ENCODE measurements around the gene IKZF4. TPM values are rescaled to one million over a fixed set of nuclear protein-coding genes. Genes with fewer than 3 reads are reported as not detected.
A peak's percentile ranks its signal among the peaks of the same experiment; 100 is the strongest.

The IKZF4 gene
- total and polyA plus RNA-seq, 2 of the 8 experiments (the other 6 are each of a cell fraction or from before 2014, with no cell fraction given): 8.0 to 13.3 TPM

DNA sequence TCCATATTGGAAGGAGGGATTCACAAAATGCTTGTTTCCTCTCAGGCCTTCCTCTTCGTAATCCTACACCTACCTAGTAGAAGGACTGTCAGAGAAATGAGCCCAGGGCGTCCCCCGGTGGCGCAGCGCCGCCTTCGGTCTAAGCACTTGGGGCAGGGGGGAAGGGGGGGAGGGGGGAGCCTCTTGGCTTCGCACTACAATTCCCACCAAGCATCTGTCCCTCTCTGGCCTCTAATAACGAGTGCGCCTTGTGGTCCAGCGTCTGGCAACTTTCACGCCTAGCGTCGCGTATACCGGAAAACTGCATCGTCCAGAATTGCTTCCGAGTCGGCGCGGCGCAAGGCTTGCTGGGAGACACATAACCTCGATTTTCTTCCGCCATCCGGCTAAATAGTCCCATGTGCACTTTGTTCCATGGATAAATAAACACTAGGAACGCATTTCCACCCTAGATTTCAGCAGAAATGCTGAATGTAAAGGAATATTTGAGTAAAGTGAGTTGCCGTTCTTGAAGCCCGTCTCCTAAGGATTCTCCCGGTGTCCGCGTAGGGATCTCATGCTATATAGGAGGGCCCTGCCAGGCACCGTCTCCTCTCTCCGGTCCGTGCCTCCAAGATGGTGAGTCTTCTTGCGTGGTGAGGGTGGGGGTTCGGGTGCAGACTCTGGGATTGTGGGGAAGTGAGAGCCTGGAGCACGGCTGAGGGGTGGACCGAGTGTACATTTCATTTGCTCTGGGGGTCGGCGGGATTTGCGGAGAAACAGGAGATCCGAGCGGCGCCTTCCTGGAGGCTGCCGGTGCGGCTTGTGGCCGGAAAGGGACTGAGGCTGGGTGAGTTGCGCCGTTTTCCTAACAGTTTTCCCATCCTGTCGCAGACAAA lies 20.9 kb downstream of the IKZF4 start, which contains the start of gene RPS26 (continued):
- TF ChIP-seq, protein P1, sequence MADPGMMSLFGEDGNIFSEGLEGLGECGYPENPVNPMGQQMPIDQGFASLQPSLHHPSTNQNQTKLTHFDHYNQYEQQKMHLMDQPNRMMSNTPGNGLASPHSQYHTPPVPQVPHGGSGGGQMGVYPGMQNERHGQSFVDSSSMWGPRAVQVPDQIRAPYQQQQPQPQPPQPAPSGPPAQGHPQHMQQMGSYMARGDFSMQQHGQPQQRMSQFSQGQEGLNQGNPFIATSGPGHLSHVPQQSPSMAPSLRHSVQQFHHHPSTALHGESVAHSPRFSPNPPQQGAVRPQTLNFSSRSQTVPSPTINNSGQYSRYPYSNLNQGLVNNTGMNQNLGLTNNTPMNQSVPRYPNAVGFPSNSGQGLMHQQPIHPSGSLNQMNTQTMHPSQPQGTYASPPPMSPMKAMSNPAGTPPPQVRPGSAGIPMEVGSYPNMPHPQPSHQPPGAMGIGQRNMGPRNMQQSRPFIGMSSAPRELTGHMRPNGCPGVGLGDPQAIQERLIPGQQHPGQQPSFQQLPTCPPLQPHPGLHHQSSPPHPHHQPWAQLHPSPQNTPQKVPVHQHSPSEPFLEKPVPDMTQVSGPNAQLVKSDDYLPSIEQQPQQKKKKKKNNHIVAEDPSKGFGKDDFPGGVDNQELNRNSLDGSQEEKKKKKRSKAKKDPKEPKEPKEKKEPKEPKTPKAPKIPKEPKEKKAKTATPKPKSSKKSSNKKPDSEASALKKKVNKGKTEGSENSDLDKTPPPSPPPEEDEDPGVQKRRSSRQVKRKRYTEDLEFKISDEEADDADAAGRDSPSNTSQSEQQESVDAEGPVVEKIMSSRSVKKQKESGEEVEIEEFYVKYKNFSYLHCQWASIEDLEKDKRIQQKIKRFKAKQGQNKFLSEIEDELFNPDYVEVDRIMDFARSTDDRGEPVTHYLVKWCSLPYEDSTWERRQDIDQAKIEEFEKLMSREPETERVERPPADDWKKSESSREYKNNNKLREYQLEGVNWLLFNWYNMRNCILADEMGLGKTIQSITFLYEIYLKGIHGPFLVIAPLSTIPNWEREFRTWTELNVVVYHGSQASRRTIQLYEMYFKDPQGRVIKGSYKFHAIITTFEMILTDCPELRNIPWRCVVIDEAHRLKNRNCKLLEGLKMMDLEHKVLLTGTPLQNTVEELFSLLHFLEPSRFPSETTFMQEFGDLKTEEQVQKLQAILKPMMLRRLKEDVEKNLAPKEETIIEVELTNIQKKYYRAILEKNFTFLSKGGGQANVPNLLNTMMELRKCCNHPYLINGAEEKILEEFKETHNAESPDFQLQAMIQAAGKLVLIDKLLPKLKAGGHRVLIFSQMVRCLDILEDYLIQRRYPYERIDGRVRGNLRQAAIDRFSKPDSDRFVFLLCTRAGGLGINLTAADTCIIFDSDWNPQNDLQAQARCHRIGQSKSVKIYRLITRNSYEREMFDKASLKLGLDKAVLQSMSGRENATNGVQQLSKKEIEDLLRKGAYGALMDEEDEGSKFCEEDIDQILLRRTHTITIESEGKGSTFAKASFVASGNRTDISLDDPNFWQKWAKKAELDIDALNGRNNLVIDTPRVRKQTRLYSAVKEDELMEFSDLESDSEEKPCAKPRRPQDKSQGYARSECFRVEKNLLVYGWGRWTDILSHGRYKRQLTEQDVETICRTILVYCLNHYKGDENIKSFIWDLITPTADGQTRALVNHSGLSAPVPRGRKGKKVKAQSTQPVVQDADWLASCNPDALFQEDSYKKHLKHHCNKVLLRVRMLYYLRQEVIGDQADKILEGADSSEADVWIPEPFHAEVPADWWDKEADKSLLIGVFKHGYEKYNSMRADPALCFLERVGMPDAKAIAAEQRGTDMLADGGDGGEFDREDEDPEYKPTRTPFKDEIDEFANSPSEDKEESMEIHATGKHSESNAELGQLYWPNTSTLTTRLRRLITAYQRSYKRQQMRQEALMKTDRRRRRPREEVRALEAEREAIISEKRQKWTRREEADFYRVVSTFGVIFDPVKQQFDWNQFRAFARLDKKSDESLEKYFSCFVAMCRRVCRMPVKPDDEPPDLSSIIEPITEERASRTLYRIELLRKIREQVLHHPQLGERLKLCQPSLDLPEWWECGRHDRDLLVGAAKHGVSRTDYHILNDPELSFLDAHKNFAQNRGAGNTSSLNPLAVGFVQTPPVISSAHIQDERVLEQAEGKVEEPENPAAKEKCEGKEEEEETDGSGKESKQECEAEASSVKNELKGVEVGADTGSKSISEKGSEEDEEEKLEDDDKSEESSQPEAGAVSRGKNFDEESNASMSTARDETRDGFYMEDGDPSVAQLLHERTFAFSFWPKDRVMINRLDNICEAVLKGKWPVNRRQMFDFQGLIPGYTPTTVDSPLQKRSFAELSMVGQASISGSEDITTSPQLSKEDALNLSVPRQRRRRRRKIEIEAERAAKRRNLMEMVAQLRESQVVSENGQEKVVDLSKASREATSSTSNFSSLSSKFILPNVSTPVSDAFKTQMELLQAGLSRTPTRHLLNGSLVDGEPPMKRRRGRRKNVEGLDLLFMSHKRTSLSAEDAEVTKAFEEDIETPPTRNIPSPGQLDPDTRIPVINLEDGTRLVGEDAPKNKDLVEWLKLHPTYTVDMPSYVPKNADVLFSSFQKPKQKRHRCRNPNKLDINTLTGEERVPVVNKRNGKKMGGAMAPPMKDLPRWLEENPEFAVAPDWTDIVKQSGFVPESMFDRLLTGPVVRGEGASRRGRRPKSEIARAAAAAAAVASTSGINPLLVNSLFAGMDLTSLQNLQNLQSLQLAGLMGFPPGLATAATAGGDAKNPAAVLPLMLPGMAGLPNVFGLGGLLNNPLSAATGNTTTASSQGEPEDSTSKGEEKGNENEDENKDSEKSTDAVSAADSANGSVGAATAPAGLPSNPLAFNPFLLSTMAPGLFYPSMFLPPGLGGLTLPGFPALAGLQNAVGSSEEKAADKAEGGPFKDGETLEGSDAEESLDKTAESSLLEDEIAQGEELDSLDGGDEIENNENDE (IDR thresholded peaks at IDR 0.05; ENCODE audit: insufficient replicate concordance, low read length): no peak
- no peak for TF ChIP-seq CEBPB (IDR thresholded peaks at IDR 0.05; ENCODE audit: low read depth, low read length)
- peak; percentile 98 for TF ChIP-seq TBP (IDR thresholded peaks at IDR 0.05; ENCODE audit: low read depth, low read length)
- TF ChIP-seq BRCA1 (IDR thresholded peaks at IDR 0.05; ENCODE audit: low read depth, low read length): no peak
- peak; percentile 98 for TF ChIP-seq ASH2L (IDR thresholded peaks at IDR 0.05; ENCODE audit: low read length)
- TF ChIP-seq JUND (IDR thresholded peaks at IDR 0.05; ENCODE audit: low read length): no peak; the same call in 1 of the 2 replicates
- peak; percentile 57 for TF ChIP-seq KDM5A (IDR thresholded peaks at IDR 0.05; ENCODE audit: low read length)
- TF ChIP-seq SRF (IDR thresholded peaks at IDR 0.05; ENCODE audit: low read depth, low read length): no peak; the same call in 1 of the 2 replicates

Measured in H1 (cell line).